HepG2 (cell line): ENCODE measurements around the gene CUEDC2. TPM values are rescaled to one million over a fixed set of nuclear protein-coding genes. Genes with fewer than 3 reads are reported as not detected.

Experiments used
- CENPBD1 ChIP-seq: sonication (generic); formaldehyde crosslinking; IDR thresholded peaks from 2 replicates; pipeline ENCODE4 v1.8.0; 2022; ENCODE audit warnings: missing genetic modification reagents, low read depth, mild to moderate bottlenecking, borderline replicate concordance
- IKZF4 ChIP-seq: sonication (generic); formaldehyde crosslinking; IDR thresholded peaks from 2 replicates; pipeline ENCODE4 v1.5.1; 2020; ENCODE audit warnings: borderline replicate concordance, mild to moderate bottlenecking, low read depth, missing genetic modification reagents; ENCODE audit errors: not compliant biosample characterization
- IRF2 ChIP-seq: IDR thresholded peaks from 2 replicates; pipeline ENCODE4 v1.6.1; 2018; ENCODE audit warnings: missing genetic modification reagents, missing compliant biosample characterization
- MTERF4 ChIP-seq: sonication (generic); formaldehyde crosslinking; IDR thresholded peaks from 2 replicates; pipeline ENCODE4 v1.8.0; 2023; ENCODE audit warnings: mild to moderate bottlenecking, missing genetic modification reagents
- NCOR1 ChIP-seq: fragments of 200-600 bp; sonication (generic); IDR thresholded peaks from 2 replicates; pipeline ENCODE4 v1.7.0; 2017; ENCODE audit warnings: antibody characterized with exemption, low read length, borderline replicate concordance
- PHF20 ChIP-seq: sonication (generic); formaldehyde crosslinking; IDR thresholded peaks from 2 replicates; pipeline ENCODE4 v1.5.0; 2020; ENCODE audit warnings: mild to moderate bottlenecking, missing genetic modification reagents
- RAD21 ChIP-seq: fragments of 450-650 bp; formaldehyde crosslinking; IDR thresholded peaks from 2 replicates; pipeline ENCODE4 v1.5.0; 2020; ENCODE audit warnings: mild to moderate bottlenecking
- RFXAP ChIP-seq: sonication (generic); formaldehyde crosslinking; IDR thresholded peaks from 2 replicates; pipeline ENCODE4 v1.4.0; 2020; ENCODE audit warnings: missing genetic modification reagents, borderline replicate concordance
- SMAD3 ChIP-seq: sonication (generic); formaldehyde crosslinking; IDR thresholded peaks from 2 replicates; pipeline ENCODE4 v1.4.0; 2020; ENCODE audit warnings: missing genetic modification reagents
- SP2 ChIP-seq: sonication (generic); formaldehyde crosslinking; IDR thresholded peaks from 2 replicates; pipeline ENCODE4 v1.5.1; 2020; ENCODE audit warnings: mild to moderate bottlenecking, missing genetic modification reagents
- XBP1 ChIP-seq: sonication (generic); formaldehyde crosslinking; IDR thresholded peaks from 2 replicates; pipeline ENCODE4 v1.5.0; 2020; ENCODE audit warnings: missing genetic modification reagents
- ZBTB3 ChIP-seq: sonication (generic); formaldehyde crosslinking; IDR thresholded peaks from 2 replicates; pipeline ENCODE4 v1.4.0; 2020; ENCODE audit warnings: low read depth, mild to moderate bottlenecking, moderate library complexity, missing genetic modification reagents, borderline replicate concordance
- ZNF280D ChIP-seq: sonication (generic); formaldehyde crosslinking; IDR thresholded peaks from 2 replicates; pipeline ENCODE4 v1.5.1; 2020; ENCODE audit warnings: mild to moderate bottlenecking, missing genetic modification reagents
- ZNF432 ChIP-seq: sonication (generic); formaldehyde crosslinking; IDR thresholded peaks from 2 replicates; pipeline ENCODE4 v1.5.0; 2020; ENCODE audit warnings: missing genetic modification reagents, mild to moderate bottlenecking, borderline replicate concordance
- ZNF451 ChIP-seq: sonication (generic); formaldehyde crosslinking; IDR thresholded peaks from 2 replicates; pipeline ENCODE4 v1.5.0; 2020; ENCODE audit warnings: mild to moderate bottlenecking, missing genetic modification reagents
- ZNF674 ChIP-seq: sonication (generic); formaldehyde crosslinking; IDR thresholded peaks from 2 replicates; pipeline ENCODE4 v1.5.0; 2020; ENCODE audit warnings: low read depth, mild to moderate bottlenecking, missing genetic modification reagents
- ZNF768 ChIP-seq: sonication (generic); formaldehyde crosslinking; IDR thresholded peaks from 2 replicates; pipeline ENCODE4 v1.4.0; 2020; ENCODE audit warnings: missing genetic modification reagents
- ZNF891 ChIP-seq: sonication (generic); formaldehyde crosslinking; IDR thresholded peaks from 2 replicates; pipeline ENCODE4 v1.5.0; 2020; ENCODE audit warnings: mild to moderate bottlenecking, missing genetic modification reagents
- polyA plus RNA-seq, 8 experiments: library from polyadenylated mRNA; depleted of rRNA in 3 of 8; stranded (reverse) in 7 of 8; unstranded in 1 of 8; fragments of >200 nt; fragmentation: Illumina TruSeq in 4 of 8; extraction: Trizol in 4 of 8; gene quantifications; 2 replicates each; pipeline versions ENCODE4 v1.2.1 to v1.2.3, GENCODE V29; 2011 to 2016; ENCODE audit warnings: low read depth in 4 of 8, missing spikeins in 1 of 8, mixed read lengths in 1 of 8; ENCODE audit not compliant: insufficient read depth in 1 of 8
- total RNA-seq, 5 experiments: library from RNA; depleted of rRNA; stranded (reverse); fragments of >200 nt; fragmentation: Illumina TruSeq; extraction: Trizol; gene quantifications; 2 replicates each; pipeline ENCODE4 v1.2.3, GENCODE V29; 2016; ENCODE audit warnings: low read depth in 1 of 5
- TF ChIP-seq, protein P1 (sequence below): sonication (generic); formaldehyde crosslinking; IDR thresholded peaks from 2 replicates; pipeline ENCODE4 v1.5.1; 2020; ENCODE audit warnings: mild to moderate bottlenecking, missing genetic modification reagents, borderline replicate concordance

The CUEDC2 gene
- total and polyA plus RNA-seq, 2 of the 13 experiments (the other 11 are each of a cell fraction or from before 2014, with no cell fraction given), result 13.1 to 18.4 TPM

- TF ChIP-seq SMAD3 (CRISPR knock-in tag) (no peak), IKZF4 (CRISPR knock-in tag) (no peak), ZNF891 (CRISPR knock-in tag) (0 out of 2 replicates have a peak, but pooled peaks have one; percentile 58), RFXAP (CRISPR knock-in tag) (no peak), ZBTB3 (no peak), ZNF280D (CRISPR knock-in tag) (no peak), NCOR1 (no peak), ZNF432 (CRISPR knock-in tag) (no peak), RAD21 (CRISPR knock-in tag) (no peak), CENPBD1 (CRISPR knock-in tag) (no peak), IRF2 (CRISPR knock-in tag) (peak; percentile 77; the same call in 1 of the 2 replicates), XBP1 (CRISPR knock-in tag) (no peak), MTERF4 (CRISPR knock-in tag) (no peak), ZNF674 (no peak), SP2 (CRISPR knock-in tag) (peak; percentile 32; the same call in 1 of the 2 replicates), ZNF768 (CRISPR knock-in tag) (no peak; the same call in 1 of the 2 replicates), ZNF451 (no peak), PHF20 (peak; percentile 68)
- TF ChIP-seq, protein P1, sequence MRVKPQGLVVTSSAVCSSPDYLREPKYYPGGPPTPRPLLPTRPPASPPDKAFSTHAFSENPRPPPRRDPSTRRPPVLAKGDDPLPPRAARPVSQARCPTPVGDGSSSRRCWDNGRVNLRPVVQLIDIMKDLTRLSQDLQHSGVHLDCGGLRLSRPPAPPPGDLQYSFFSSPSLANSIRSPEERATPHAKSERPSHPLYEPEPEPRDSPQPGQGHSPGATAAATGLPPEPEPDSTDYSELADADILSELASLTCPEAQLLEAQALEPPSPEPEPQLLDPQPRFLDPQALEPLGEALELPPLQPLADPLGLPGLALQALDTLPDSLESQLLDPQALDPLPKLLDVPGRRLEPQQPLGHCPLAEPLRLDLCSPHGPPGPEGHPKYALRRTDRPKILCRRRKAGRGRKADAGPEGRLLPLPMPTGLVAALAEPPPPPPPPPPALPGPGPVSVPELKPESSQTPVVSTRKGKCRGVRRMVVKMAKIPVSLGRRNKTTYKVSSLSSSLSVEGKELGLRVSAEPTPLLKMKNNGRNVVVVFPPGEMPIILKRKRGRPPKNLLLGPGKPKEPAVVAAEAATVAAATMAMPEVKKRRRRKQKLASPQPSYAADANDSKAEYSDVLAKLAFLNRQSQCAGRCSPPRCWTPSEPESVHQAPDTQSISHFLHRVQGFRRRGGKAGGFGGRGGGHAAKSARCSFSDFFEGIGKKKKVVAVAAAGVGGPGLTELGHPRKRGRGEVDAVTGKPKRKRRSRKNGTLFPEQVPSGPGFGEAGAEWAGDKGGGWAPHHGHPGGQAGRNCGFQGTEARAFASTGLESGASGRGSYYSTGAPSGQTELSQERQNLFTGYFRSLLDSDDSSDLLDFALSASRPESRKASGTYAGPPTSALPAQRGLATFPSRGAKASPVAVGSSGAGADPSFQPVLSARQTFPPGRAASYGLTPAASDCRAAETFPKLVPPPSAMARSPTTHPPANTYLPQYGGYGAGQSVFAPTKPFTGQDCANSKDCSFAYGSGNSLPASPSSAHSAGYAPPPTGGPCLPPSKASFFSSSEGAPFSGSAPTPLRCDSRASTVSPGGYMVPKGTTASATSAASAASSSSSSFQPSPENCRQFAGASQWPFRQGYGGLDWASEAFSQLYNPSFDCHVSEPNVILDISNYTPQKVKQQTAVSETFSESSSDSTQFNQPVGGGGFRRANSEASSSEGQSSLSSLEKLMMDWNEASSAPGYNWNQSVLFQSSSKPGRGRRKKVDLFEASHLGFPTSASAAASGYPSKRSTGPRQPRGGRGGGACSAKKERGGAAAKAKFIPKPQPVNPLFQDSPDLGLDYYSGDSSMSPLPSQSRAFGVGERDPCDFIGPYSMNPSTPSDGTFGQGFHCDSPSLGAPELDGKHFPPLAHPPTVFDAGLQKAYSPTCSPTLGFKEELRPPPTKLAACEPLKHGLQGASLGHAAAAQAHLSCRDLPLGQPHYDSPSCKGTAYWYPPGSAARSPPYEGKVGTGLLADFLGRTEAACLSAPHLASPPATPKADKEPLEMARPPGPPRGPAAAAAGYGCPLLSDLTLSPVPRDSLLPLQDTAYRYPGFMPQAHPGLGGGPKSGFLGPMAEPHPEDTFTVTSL (CRISPR knock-in tag), result 0 out of 2 replicates have a peak, but pooled peaks have one; percentile 40
These were observed 29.0 kb upstream of the CUEDC2 start (continued) for GRCh38 chr10:102461187-102462054.
